RWPE2 (cell line): ENCODE results near the gene LRRC27.

Source experiments
- ATAC-seq: fragments of 200-7000 bp; cut with Tn5 transposase; 3 replicates; pipeline ENCODE4 v1.9.1; 2021; ENCODE audit warnings: low read depth
- DNase-seq: peaks from one replicate; pipeline ENCODE4 v3.0.0-alpha.2; 2020; ENCODE audit warnings: low spot score
- H3K27ac ChIP-seq: fragments of 450-650 bp; 2 replicates; pipeline ENCODE4 v1.5.1; 2017; ENCODE audit warnings: mild to moderate bottlenecking; ENCODE audit not compliant: poor library complexity, severe bottlenecking
- H3K27me3 ChIP-seq: fragments of 250-450 bp; sonication (Bioruptor Pico); 2 replicates; pipeline ENCODE4 v1.5.1; 2021; ENCODE audit warnings: mild to moderate bottlenecking, moderate library complexity; ENCODE audit not compliant: insufficient read depth, poor library complexity, severe bottlenecking
- H3K36me3 ChIP-seq: fragments of 250-450 bp; sonication (Bioruptor Pico); 2 replicates; pipeline ENCODE4 v1.5.1; 2020; ENCODE audit warnings: low read depth, mild to moderate bottlenecking, moderate library complexity
- H3K4me1 ChIP-seq: fragments of 250-450 bp; sonication (Bioruptor Pico); 2 replicates; pipeline ENCODE4 v1.5.1; 2021; ENCODE audit warnings: mild to moderate bottlenecking, moderate library complexity; ENCODE audit not compliant: insufficient read depth, poor library complexity, severe bottlenecking
- H3K4me3 ChIP-seq: fragments of 250-450 bp; sonication (Bioruptor Pico); 2 replicates; pipeline ENCODE4 v1.5.1; 2021; ENCODE audit warnings: mild to moderate bottlenecking, moderate library complexity; ENCODE audit not compliant: severe bottlenecking
- H3K9me3 ChIP-seq: fragments of 250-450 bp; sonication (Bioruptor Pico); 2 replicates; pipeline ENCODE4 v1.5.1; 2021; ENCODE audit warnings: mild to moderate bottlenecking, moderate library complexity; ENCODE audit not compliant: severe bottlenecking
- TF ChIP-seq, protein P1 (sequence below): fragments of 450-650 bp; IDR thresholded peaks from one replicate; pipeline ENCODE4 v1.5.1; 2017; ENCODE audit warnings: mild to moderate bottlenecking, moderate library complexity; ENCODE audit not compliant: poor library complexity, severe bottlenecking

The LRRC27 gene

DNA sequence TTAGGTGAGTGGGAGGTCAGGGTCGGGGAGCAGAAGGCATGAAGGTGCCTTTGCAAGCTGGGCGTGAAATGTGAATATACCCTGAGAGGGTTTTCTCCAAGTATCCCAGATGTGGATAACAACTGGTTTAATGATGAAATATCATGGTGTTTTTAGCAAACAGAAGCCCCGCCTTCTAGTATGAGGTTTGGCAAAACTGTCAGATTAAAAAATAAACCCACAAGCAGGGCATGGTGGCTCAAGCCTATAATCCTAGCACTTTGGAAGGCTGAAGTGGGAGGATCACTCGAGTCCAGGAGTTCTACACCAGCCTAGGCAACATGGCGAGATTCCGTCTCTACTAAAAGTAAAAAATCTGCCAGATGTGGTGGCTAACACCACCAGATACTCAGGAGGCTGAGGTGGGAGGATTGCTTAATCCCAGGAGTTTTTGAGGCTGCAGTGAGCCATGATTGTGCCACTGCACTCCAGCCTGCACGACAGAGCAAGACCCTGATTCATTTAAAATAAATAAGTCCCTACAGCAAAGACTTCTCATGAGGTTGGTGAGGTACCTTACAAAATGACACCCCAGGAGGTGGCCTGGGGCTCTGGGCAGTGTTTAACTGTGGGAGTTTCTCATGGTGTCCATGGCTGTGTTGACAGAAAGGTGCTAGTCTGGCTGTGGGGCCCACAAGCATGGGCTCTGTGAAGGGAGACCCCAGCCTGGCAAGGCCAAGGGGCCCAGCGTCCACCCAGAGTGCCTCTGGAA is 58.4 kb downstream of the LRRC27 start:
- DNase-seq = no peak
- Histone ChIP-seq H3K27ac (no peak overlapping the region), H3K4me1 (no peaks in the 10 kb centered on the region), H3K36me3 (no peaks in the 10 kb centered on the region), H3K4me3 (no peak overlapping the region), H3K27me3 (no peaks in the 10 kb centered on the region), H3K9me3 (no peaks in the 10 kb centered on the region)
- ATAC-seq = no peak
- TF ChIP-seq, protein P1, sequence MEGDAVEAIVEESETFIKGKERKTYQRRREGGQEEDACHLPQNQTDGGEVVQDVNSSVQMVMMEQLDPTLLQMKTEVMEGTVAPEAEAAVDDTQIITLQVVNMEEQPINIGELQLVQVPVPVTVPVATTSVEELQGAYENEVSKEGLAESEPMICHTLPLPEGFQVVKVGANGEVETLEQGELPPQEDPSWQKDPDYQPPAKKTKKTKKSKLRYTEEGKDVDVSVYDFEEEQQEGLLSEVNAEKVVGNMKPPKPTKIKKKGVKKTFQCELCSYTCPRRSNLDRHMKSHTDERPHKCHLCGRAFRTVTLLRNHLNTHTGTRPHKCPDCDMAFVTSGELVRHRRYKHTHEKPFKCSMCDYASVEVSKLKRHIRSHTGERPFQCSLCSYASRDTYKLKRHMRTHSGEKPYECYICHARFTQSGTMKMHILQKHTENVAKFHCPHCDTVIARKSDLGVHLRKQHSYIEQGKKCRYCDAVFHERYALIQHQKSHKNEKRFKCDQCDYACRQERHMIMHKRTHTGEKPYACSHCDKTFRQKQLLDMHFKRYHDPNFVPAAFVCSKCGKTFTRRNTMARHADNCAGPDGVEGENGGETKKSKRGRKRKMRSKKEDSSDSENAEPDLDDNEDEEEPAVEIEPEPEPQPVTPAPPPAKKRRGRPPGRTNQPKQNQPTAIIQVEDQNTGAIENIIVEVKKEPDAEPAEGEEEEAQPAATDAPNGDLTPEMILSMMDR = no peak

DNA sequence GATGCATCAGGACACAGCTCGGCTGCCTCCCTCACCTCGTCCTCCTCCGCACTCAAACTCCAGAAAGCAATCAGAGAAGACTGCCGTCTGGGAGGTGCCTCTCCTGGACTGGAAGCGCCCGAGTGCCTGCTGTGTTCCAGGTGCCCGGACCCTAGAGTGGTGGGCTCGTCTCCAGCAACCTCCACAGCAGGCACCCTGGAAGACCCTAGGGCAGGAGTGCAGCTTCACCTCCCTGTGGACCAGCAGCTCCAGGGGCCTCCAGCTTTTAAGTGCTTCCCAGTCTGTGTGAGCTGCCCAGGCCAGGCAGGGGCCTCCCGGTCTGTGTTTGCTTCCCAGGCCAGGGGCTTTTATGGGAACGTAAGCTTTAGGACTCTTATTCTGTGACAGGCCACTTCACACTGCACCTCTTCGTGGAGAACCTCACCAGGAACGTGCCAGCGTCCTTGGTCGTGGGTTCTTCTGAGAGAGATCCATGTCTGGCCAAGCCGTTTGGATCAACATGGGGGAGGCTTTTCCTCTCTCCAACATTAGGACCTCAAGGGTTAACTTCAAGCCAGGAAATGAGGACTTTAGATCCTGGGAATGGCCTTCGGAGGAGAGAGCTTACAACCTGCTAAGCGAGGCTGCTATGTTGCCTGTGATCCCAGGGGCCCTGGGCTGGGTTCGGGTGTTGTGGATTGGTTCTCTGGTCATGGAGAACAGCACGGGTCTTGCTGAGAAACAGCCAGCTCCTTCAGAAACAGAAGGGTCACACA is 59.1 kb downstream of the LRRC27 start:
- no peak for ATAC-seq
- Histone ChIP-seq H3K36me3 (no peaks in the 10 kb centered on the region), H3K4me1 (no peaks in the 10 kb centered on the region), H3K4me3 (no peak overlapping the region), H3K9me3 (no peaks in the 10 kb centered on the region), H3K27ac (no peak overlapping the region), H3K27me3 (no peaks in the 10 kb centered on the region)
- peak; percentile 29 for DNase-seq
- TF ChIP-seq, protein P1 = no peak

DNA sequence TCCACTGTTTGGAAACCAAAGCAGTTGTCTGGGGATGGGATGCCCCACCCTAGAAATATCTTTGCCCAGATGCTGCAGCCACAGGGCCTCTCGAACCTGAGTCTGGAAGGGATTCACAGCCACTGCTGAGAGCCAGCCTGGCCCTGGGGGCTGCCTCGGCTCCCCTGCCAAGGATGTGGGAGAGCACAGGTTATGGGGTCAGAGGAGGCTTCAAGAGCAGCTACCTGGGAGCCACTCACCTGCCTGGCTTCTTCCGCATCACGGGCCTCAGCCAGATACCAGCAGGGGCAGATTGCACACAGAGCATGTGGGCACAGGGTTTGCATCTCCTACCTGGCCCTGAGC is 59.7 kb downstream of the LRRC27 start:
- H3K36me3 ChIP-seq = no peaks in the 10 kb centered on the region
- H3K9me3 ChIP-seq = no peaks in the 10 kb centered on the region
- H3K4me1 ChIP-seq = no peaks in the 10 kb centered on the region
- no peak overlapping the region for H3K4me3 ChIP-seq
- no peaks in the 10 kb centered on the region for H3K27me3 ChIP-seq
- TF ChIP-seq, protein P1 = no peak
- H3K27ac ChIP-seq = no peak overlapping the region
- DNase-seq (no peak), ATAC-seq (no peak)

DNA sequence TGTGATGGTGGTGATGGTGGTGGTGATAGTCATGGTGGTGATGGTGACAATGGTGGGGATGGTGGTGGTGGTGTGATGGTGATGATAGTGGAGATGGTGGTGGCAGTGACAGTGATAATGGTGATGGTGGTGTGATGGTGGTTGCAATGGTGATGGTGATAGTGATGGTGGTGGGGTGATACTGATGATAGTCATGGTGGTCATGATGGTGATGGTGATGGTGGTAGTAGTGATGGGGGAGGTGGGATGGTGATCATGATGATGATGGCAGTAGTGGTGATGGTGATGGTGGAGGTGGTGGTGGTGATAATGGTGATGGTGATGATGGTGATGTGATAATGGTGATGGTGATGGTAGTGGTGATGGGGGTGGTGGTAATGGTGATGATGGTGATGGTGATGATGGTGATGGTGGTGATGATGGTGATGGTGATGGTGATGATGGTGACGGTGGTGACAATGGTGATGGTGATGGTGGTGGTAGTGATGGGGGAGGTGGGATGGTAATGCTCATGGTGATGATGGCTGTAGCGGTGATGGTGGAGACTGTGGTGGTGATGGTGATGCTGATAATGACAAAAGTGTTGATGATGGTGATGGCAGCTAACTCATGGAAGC is 60.3 kb downstream of the LRRC27 start:
- Histone ChIP-seq H3K27me3 (no peaks in the 10 kb centered on the region), H3K4me3 (no peak overlapping the region), H3K36me3 (no peaks in the 10 kb centered on the region), H3K4me1 (no peaks in the 10 kb centered on the region), H3K27ac (no peak overlapping the region), H3K9me3 (no peaks in the 10 kb centered on the region)
- TF ChIP-seq, protein P1 = no peak
- DNase-seq (peak; percentile 11), ATAC-seq (no peak)
